ENCODE data around the gene QPCTL. TPM values are rescaled to one million over a fixed set of nuclear protein-coding genes. Genes with fewer than 3 reads are reported as not detected.

QPCTL gene

GRCh38 chr19:45753548-45753947, 61.1 kb downstream of the QPCTL start:
- peak overlapping the region; percentile 97 for H2BK15ac ChIP-seq (ENCODE audit: low read length)
- H3K36me3 ChIP-seq (replicated peaks in 1 of 2; ENCODE audit: control insufficient read depth in 2 of 2, insufficient read depth in 2 of 2, low read length in 2 of 2), result no peaks in the 10 kb centered on the region
- H3K4me1 ChIP-seq (ENCODE audit: control insufficient read depth in 2 of 2, insufficient read depth in 1 of 2, low read depth in 1 of 2, low read length in 2 of 2), result peaks cover 4 to 6% of the 10 kb centered on the region in 2 donors
- H2AFZ ChIP-seq (ENCODE audit: low read length), result peak overlapping the region; percentile 76
- no peak overlapping the region for H4K8ac ChIP-seq (ENCODE audit: low read depth, low read length)
- peak overlapping the region; percentile 76 for H3K18ac ChIP-seq (ENCODE audit: low read length)
- H3K4me2 ChIP-seq (ENCODE audit: insufficient read depth, low read length, poor library complexity, severe bottlenecking), result no peak overlapping the region
- peak overlapping the region; percentile 59 for H2BK5ac ChIP-seq (ENCODE audit: low read length)
- no peak overlapping the region for H3K9ac ChIP-seq (ENCODE audit: low read depth, low read length, poor library complexity)
- no peak overlapping the region for H2AK5ac ChIP-seq (ENCODE audit: low read depth, low read length)
- H3K14ac ChIP-seq (ENCODE audit: low read length), result no peak overlapping the region
- no peak overlapping the region for H4K91ac ChIP-seq (ENCODE audit: low read depth, low read length, poor library complexity)
- no peak for DNase-seq (ENCODE audit: low spot score)
- H3K9me3 ChIP-seq (replicated peaks in 1 of 2; ENCODE audit: control insufficient read depth in 2 of 2, insufficient read depth in 1 of 2, low read depth in 1 of 2, low read length in 2 of 2), result no peaks in the 10 kb centered on the region
- WGBS, 2 donors (ENCODE audit: extremely low coverage in 2 of 2, insufficient read length in 2 of 2, insufficient replicate concordance in 1 of 2), result no CpG with 5 or more reads among the region's 6 CpGs
- no peak overlapping the region for H3K23ac ChIP-seq (ENCODE audit: low read depth, low read length, poor library complexity)
- peaks cover 0 to 15% (median 0%) of the 10 kb centered on the region in 3 experiments for H3K27me3 ChIP-seq (ENCODE audit: control insufficient read depth in 3 of 3, insufficient read depth in 3 of 3, low read depth in 1 of 3, low read length in 3 of 3)
- no peaks in the 10 kb centered on the region for H3K79me1 ChIP-seq (ENCODE audit: low read depth, low read length)
- no peak overlapping the region for H2BK12ac ChIP-seq (ENCODE audit: low read length)
- H3K4ac ChIP-seq (ENCODE audit: low read length), result no peak overlapping the region
- no peak overlapping the region for H3K4me3 ChIP-seq (ENCODE audit: low read length in 2 of 2)
- no peak overlapping the region for H2BK120ac ChIP-seq (ENCODE audit: low read depth, low read length)
- no peak overlapping the region for H3K27ac ChIP-seq (replicated peaks; ENCODE audit: low read length)

Small RNA genes within 50 kb of the gene (small RNA-seq; reads per million reads assigned to genes)
- gene MIR642A (ENCODE audit: insufficient read depth), result not detected
- not detected for gene RN7SL836P (ENCODE audit: insufficient read depth)

Measured in neuronal stem cell (in vitro differentiated cells).